Measurements from ENCODE around the gene WNT8B.

DNA sequence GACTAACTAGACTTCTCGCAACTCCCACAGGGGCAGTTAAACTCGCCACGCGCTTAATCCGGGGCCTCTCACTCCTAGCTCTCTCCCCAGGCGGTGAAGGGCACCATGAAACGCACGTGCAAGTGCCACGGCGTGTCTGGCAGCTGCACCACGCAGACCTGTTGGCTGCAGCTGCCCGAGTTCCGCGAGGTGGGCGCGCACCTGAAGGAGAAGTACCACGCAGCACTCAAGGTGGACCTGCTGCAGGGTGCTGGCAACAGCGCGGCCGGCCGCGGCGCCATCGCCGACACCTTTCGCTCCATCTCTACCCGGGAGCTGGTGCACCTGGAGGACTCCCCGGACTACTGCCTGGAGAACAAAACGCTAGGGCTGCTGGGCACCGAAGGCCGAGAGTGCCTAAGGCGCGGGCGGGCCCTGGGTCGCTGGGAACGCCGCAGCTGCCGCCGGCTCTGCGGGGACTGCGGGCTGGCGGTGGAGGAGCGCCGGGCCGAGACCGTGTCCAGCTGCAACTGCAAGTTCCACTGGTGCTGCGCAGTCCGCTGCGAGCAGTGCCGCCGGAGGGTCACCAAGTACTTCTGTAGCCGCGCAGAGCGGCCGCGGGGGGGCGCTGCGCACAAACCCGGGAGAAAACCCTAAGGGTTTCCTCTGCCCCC lies 19.5 kb downstream of the WNT8B start:
- TF ChIP-seq, protein P1, sequence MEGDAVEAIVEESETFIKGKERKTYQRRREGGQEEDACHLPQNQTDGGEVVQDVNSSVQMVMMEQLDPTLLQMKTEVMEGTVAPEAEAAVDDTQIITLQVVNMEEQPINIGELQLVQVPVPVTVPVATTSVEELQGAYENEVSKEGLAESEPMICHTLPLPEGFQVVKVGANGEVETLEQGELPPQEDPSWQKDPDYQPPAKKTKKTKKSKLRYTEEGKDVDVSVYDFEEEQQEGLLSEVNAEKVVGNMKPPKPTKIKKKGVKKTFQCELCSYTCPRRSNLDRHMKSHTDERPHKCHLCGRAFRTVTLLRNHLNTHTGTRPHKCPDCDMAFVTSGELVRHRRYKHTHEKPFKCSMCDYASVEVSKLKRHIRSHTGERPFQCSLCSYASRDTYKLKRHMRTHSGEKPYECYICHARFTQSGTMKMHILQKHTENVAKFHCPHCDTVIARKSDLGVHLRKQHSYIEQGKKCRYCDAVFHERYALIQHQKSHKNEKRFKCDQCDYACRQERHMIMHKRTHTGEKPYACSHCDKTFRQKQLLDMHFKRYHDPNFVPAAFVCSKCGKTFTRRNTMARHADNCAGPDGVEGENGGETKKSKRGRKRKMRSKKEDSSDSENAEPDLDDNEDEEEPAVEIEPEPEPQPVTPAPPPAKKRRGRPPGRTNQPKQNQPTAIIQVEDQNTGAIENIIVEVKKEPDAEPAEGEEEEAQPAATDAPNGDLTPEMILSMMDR (IDR thresholded peaks at IDR 0.05 in 2 of 3, conservative IDR thresholded peaks at IDR 0.05 in 1 of 3; ENCODE audit: control insufficient read depth in 2 of 3, extremely low read depth in 1 of 3, insufficient read depth in 1 of 3, low read depth in 3 of 3, low read length in 3 of 3): peak; percentile 70 to 89 (median 82)
- TF ChIP-seq RAD21 (IDR thresholded peaks at IDR 0.05; ENCODE audit: insufficient read depth, low read depth, low read length) (no peak), CEBPB (IDR thresholded peaks at IDR 0.05; ENCODE audit: borderline replicate concordance in 1 of 2, low read depth in 2 of 2, low read length in 2 of 2) (no peak), BRCA1 (IDR thresholded peaks at IDR 0.05; ENCODE audit: low read depth, low read length) (no peak), SMC3 (IDR thresholded peaks at IDR 0.05; ENCODE audit: borderline replicate concordance, low read length) (peak; percentile 30; the same call in 1 of the 2 replicates), CREM (IDR thresholded peaks at IDR 0.05; ENCODE audit: low read depth) (no peak), SIN3A (IDR thresholded peaks at IDR 0.05; ENCODE audit: low read depth, low read length) (no peak), EZH2 (IDR thresholded peaks at IDR 0.05; ENCODE audit: borderline replicate concordance, control insufficient read depth, low read depth, low read length) (no peak)
- TF ChIP-seq, protein P2, sequence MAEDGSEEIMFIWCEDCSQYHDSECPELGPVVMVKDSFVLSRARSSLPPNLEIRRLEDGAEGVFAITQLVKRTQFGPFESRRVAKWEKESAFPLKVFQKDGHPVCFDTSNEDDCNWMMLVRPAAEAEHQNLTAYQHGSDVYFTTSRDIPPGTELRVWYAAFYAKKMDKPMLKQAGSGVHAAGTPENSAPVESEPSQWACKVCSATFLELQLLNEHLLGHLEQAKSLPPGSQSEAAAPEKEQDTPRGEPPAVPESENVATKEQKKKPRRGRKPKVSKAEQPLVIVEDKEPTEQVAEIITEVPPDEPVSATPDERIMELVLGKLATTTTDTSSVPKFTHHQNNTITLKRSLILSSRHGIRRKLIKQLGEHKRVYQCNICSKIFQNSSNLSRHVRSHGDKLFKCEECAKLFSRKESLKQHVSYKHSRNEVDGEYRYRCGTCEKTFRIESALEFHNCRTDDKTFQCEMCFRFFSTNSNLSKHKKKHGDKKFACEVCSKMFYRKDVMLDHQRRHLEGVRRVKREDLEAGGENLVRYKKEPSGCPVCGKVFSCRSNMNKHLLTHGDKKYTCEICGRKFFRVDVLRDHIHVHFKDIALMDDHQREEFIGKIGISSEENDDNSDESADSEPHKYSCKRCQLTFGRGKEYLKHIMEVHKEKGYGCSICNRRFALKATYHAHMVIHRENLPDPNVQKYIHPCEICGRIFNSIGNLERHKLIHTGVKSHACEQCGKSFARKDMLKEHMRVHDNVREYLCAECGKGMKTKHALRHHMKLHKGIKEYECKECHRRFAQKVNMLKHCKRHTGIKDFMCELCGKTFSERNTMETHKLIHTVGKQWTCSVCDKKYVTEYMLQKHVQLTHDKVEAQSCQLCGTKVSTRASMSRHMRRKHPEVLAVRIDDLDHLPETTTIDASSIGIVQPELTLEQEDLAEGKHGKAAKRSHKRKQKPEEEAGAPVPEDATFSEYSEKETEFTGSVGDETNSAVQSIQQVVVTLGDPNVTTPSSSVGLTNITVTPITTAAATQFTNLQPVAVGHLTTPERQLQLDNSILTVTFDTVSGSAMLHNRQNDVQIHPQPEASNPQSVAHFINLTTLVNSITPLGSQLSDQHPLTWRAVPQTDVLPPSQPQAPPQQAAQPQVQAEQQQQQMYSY (CRISPR knock-in tag; IDR thresholded peaks at IDR 0.05): no peak
- TF ChIP-seq, protein P3, sequence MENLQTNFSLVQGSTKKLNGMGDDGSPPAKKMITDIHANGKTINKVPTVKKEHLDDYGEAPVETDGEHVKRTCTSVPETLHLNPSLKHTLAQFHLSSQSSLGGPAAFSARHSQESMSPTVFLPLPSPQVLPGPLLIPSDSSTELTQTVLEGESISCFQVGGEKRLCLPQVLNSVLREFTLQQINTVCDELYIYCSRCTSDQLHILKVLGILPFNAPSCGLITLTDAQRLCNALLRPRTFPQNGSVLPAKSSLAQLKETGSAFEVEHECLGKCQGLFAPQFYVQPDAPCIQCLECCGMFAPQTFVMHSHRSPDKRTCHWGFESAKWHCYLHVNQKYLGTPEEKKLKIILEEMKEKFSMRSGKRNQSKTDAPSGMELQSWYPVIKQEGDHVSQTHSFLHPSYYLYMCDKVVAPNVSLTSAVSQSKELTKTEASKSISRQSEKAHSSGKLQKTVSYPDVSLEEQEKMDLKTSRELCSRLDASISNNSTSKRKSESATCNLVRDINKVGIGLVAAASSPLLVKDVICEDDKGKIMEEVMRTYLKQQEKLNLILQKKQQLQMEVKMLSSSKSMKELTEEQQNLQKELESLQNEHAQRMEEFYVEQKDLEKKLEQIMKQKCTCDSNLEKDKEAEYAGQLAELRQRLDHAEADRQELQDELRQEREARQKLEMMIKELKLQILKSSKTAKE (IDR thresholded peaks at IDR 0.05; ENCODE audit: low read depth, poor library complexity, severe bottlenecking): no peak

Data from GM12878 (cell line).